Mammary epithelial cell (primary cell): ENCODE data around the gene SLC15A5.

ENCODE experiments used
- CTCF ChIP-seq, 2 donors: IDR thresholded peaks in 1 of 2; conservative IDR thresholded peaks in 1 of 2; 2 replicates each; pipeline ENCODE4 v1.5.1; 2011 to 2012; ENCODE audit warnings: inconsistent platforms in 2 of 2, low read length in 2 of 2, mild to moderate bottlenecking in 2 of 2, control low read depth in 1 of 2, low read depth in 1 of 2; ENCODE audit not compliant: insufficient read depth in 1 of 2; ENCODE audit errors: extremely low read depth in 1 of 2
- EZH2 ChIP-seq: IDR thresholded peaks from 2 replicates; pipeline ENCODE4 v1.6.1; 2012; ENCODE audit warnings: low read length, inconsistent platforms, borderline replicate concordance

GRCh38 chr12:16299403-16299802 is 21.9 kb upstream of the SLC15A5 start:
- TF ChIP-seq CTCF (conservative IDR thresholded peaks at IDR 0.05 in 1 of 2, IDR thresholded peaks at IDR 0.05 in 1 of 2; ENCODE audit: extremely low read depth in 1 of 2, insufficient read depth in 1 of 2, low read depth in 1 of 2, low read length in 2 of 2) (no peak), EZH2 (no peak)
